ENCODE measurements around the gene KCNQ1.

Gene KCNQ1

DNA sequence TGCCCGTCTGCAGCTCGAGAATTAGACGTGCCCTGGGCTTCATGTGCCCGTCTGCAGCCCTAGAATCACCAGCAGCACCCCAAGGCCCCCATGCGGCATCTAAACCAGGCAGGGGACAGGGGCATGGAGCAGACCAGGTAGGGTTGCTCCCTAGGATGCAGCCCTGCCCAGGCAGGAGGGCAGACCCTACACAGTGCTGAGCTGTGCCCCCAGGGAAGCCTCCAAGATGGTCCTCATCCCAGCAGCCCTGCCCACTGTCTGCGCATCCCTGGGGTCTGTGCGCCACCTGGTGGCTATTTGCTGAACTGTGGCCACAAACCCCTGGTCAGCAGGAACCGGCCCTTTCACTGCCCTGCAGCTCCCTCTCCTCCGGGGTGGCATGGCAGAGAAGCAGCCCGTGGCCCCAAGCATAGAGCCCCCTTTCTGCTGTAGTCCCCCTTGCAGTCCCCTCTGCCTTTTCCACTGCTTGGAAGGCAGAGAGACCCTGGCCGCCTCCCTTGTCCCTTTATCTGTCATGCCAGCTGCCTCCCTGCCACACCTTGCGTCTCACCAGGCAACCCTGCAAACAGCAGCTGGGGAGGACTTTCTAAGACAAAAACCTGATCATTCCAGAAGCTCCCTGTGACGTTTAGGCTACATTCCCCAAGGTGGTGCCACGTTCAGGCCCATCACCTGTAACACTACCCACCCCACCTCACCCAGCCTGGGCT is 86.6 kb downstream of the KCNQ1 start:
- in situ Hi-C loops (cut with MboI; ENCODE audit: low sequenced_read_pairs) = no loop called here

DNA sequence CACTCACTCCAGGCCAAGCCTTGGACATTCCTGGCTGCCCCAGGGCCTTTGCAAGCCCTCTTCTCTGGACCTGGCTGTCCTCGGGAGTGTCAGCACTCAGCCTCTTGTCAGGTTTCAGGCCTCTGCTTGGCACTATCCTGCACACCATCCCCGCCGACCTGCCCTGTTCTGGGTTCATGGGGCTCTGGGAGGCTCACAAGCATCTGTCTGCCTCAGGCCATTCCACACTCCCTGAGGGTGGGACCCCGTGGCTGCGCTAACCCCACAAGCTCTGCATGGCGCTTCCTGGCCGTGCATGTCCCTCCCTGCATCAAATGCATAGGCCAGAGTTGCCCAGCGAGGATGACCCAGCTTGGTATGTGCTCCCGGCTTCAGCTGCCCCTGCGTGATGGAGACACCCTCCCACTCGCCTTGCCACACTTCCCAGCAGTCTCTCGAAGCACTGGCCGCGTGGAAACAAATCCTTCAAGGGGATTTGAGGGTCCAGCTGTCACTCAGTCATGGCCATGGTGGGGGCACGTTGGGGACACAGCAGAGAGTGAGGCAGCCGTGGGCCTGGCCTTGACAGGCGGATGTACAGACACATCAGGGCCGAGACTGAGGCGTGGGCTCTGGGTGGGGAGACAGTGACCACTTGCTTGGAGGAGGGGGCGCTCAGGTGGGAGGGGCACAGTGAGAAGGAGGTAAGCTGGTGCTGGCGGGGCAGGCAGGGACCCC is 87.3 kb downstream of the KCNQ1 start:
- in situ Hi-C loops (cut with MboI; ENCODE audit: low sequenced_read_pairs) = no loop called here

DNA sequence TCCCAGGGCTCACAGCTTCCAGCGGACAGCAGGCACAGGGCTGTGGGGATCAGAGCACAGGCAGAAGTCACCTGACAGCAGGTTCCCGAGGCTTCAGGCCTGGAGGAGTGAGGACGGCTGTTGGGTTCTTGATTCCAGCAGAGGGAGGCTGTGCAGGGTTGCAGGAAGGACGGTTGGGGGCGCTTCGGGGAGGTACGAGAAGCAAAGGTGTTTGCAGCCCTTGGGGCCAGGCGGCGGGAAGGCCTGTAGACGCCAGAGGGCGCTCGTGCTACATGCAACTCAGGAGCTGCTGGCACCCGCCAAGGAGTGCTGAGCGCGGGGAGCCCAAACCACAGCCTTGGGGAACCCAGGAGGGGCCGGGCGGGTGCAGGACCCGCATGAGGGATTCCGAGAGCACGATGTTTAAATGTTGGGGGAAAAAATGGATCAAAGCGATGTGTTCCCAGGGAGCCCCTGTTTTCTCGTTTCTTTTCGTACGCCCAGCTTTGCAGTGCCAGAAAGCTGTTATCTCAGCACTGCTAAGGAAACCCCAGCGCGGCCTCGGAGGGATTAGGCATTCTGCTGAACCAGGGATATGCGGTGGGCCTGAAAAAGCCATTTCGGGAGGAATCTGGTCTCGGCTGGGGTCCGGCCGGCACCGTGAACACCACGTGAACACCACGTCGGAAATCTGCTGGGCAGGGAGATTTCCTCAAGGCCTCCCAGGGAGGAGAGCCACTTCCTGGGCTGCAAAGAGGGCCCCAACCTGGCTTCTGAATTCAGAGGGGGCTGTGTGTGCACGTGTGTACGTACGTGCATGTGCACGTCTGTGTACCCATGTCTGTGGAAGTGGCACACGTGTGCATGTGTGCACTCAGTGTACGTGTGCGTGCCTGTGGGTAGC is 88.1 kb downstream of the KCNQ1 start:
- in situ Hi-C loops (cut with MboI; ENCODE audit: low sequenced_read_pairs) = no loop called here

DNA sequence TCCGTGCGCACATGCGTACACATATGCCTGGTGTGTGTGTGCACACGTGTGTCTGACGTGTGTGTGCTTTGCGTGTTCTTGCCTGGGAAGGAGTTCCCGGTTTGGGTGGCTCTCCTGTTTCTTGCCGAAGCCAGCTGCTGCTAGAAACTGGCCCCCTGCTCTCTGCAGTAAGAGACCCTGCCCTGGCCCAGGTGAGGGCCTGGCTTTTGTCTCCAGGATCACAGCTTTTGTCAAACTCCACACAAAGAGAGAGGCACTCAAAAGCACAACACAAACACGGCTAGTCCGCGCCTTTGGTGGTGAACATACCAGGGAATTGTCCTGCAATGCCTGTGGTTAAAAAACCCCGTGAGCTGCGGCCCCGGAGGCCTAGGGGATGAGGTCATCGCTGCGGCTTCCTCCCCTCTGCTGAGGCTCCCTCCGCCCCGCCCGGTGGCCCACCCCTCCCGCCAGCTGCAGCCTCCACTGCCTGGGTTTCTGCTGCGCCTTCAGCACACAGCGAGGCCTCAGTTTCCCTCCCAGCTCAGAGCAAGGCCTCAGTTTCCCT is 88.9 kb downstream of the KCNQ1 start:
- in situ Hi-C loops (cut with MboI; ENCODE audit: low sequenced_read_pairs) = no loop called here

- in situ Hi-C loops (cut with MboI; ENCODE audit: low sequenced_read_pairs) = no loop called here
Measured at GRCh38 chr11:2534134-2534956, 89.5 kb downstream of the KCNQ1 start.

- in situ Hi-C loops (cut with MboI; ENCODE audit: low sequenced_read_pairs) = no loop called here
Measured at GRCh38 chr11:2534957-2535672, 90.3 kb downstream of the KCNQ1 start.

DNA sequence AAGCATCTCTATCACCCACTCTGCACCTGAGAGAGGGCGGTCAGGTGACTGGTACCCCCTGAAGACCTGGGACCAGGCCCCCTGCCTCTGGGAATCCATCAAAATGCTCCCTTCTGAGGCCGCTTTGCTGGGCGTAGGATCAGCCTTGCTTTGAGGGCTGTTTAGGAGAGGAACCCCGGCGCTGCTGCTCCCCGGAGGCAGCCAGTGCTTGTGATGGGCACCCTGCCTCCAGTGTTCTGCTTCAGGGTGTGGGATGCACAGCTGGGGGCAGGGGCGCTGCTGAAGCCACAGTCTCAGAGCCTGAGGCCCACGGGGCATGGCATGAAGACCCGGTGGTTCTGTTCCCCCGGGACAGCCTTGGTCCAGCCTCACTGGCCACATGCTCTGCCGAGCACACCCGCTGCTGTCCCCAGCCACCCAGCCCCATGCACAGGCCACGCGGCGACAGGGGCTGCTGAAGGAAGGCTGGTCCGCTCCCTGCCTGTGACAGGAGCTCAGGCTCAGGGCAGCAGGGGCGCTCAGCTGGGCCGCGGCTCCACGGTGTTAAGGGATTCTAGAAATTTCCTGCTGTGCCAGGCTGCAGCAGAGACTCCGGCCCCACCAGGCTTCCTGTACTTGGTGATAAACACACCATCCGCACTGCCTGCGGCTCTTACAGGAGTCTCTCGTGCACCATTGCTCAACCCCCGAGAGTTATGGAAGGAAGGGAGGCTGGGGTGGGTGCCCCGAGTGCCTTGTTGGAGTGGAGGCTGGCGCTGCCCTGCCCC is 91.0 kb downstream of the KCNQ1 start:
- in situ Hi-C loops (cut with MboI; ENCODE audit: low sequenced_read_pairs) = no loop called here

GRCh38 chr11:2536440-2536989 is 91.7 kb downstream of the KCNQ1 start:
- in situ Hi-C loops (cut with MboI; ENCODE audit: low sequenced_read_pairs) = no loop called here

DNA sequence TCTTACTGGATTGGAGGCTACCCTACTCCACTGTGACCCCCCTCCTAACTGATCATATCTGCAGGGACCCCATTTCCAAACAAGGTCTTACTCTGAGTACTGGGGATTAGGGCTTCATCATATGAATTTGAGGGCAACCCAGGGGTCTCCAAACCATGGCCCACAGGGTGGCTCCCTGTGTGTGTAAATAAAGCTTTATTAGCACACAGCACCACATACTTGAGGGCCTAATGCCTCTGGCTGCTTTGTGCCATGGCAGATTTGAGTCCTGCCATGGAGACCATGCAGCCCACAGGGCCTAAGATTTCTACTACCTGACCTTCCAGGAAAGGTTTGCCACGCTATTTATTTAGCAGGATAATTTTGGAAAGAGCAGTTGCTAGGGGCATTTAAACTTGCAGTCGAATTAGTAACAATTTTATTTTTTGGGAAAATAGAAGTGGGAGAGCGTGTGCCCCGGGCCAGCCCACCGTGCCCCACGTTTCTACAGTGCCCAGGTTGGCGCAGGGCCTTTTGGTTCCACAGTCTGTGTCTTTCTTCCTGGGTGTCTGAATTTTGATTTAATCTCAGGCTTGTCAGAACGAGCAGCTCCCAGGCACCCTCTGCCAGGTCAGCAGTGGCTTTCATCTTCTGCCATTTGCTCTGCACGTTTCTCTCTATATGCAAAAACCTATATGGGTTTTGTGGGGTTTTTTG is 92.3 kb downstream of the KCNQ1 start:
- in situ Hi-C loops (cut with MboI; ENCODE audit: low sequenced_read_pairs) = no loop called here

GRCh38 chr11:2537896-2538724 is 93.3 kb downstream of the KCNQ1 start:
- in situ Hi-C loops (cut with MboI; ENCODE audit: low sequenced_read_pairs) = no loop called here

GRCh38 chr11:2538951-2539350 is 94.1 kb downstream of the KCNQ1 start:
- in situ Hi-C loops (cut with MboI; ENCODE audit: low sequenced_read_pairs) = no loop called here

- in situ Hi-C loops (cut with MboI; ENCODE audit: low sequenced_read_pairs) = no loop called here
Measured at GRCh38 chr11:2539371-2540222, 94.8 kb downstream of the KCNQ1 start.

- in situ Hi-C loops (cut with MboI; ENCODE audit: low sequenced_read_pairs) = no loop called here
Measured at GRCh38 chr11:2540223-2540991, 95.6 kb downstream of the KCNQ1 start.

GRCh38 chr11:2540992-2541680 is 96.3 kb downstream of the KCNQ1 start:
- in situ Hi-C loops (cut with MboI; ENCODE audit: low sequenced_read_pairs) = no loop called here

GRCh38 chr11:2541881-2542361 is 97.1 kb downstream of the KCNQ1 start:
- in situ Hi-C loops (cut with MboI; ENCODE audit: low sequenced_read_pairs) = no loop called here

All from hTERT RPE-1 (cell line).